Sigmoid colon (tissue), 7 donors: ENCODE results near the gene CYBB. TPM values are rescaled to one million over a fixed set of nuclear protein-coding genes. Genes with fewer than 3 reads are reported as not detected.

Experiments used
- DNase-seq: peaks from one replicate; pipeline ENCODE4 v3.0.0-alpha.2; 2019
- H3K27ac ChIP-seq, 4 donors: fragments of 200-600 bp; sonication (generic); one replicate each; pipeline ENCODE4 v1.5.1; 2016 to 2019; ENCODE audit warnings: mild to moderate bottlenecking in 1 of 4
- H3K27me3 ChIP-seq, 3 donors: fragments of 200-600 bp; sonication (generic); one replicate each; pipeline ENCODE4 v1.5.1; 2019; ENCODE audit warnings: mild to moderate bottlenecking in 1 of 3
- H3K36me3 ChIP-seq, 4 donors: fragments of 200-600 bp; sonication (generic); one replicate each; pipeline ENCODE4 v1.5.1; 2016 to 2019
- H3K4me1 ChIP-seq, 4 donors: fragments of 200-600 bp; sonication (generic); one replicate each; pipeline ENCODE4 v1.5.1; 2017 to 2019
- H3K4me3 ChIP-seq, 4 donors: fragments of 200-600 bp; sonication (generic); one replicate each; pipeline ENCODE4 v1.5.1; 2017 to 2019; ENCODE audit warnings: mild to moderate bottlenecking in 2 of 4, moderate library complexity in 1 of 4
- H3K9me3 ChIP-seq, 4 donors: fragments of 200-600 bp in 3 of 4; sonication (generic) in 3 of 4; one replicate each; pipeline versions ENCODE4 v1.5.1 to v1.6.1; 2013 to 2019
- EP300 ChIP-seq, 4 donors: sonication (generic); formaldehyde crosslinking; IDR thresholded peaks; one replicate each; pipeline ENCODE4 v1.6.1; 2017; ENCODE audit warnings: antibody characterized with exemption in 4 of 4
- POLR2A ChIP-seq, 2 donors: fragments of 450-650 bp; IDR thresholded peaks; one replicate each; pipeline ENCODE4 v1.6.1; 2016; ENCODE audit warnings: antibody characterized with exemption in 2 of 2, mild to moderate bottlenecking in 2 of 2, moderate library complexity in 2 of 2
- POLR2AphosphoS5 ChIP-seq, 4 donors: sonication (generic); formaldehyde crosslinking; IDR thresholded peaks; one replicate each; pipeline ENCODE4 v1.6.1; 2017; ENCODE audit warnings: antibody characterized with exemption in 4 of 4
- WGBS, 2 donors: extraction: QIAGEN DNeasy Blood & Tissue Kit; methylation state at CpG; one replicate each; pipeline ENCODE4 v1.1.7; 2013; 5-methylcytosine and 5-hydroxymethylcytosine counted together
- intact Hi-C: fragments of 100-400 bp; cut with DNase I; formaldehyde crosslinking; loops from one replicate; pipeline ENCODE4 v1.15.1; 2023
- polyA plus RNA-seq, 3 donors: library from polyadenylated mRNA; stranded (reverse); fragments of 200-250 nt; gene quantifications; one replicate each; pipeline ENCODE4 v1.2.3, GENCODE V29; 2013
- total RNA-seq, 4 donors: library from RNA; depleted of rRNA; stranded (reverse); fragments of >200 nt; gene quantifications; one replicate each; pipeline ENCODE4 v1.1.0, GENCODE V29; 2016
- TF ChIP-seq, protein P1 (sequence below), 4 experiments: fragments of 450-650 bp in 3 of 4; fragments of 200-600 bp in 1 of 4; IDR thresholded peaks; one replicate each; pipeline ENCODE4 v1.5.1; 2016 to 2019; ENCODE audit warnings: antibody characterized with exemption in 4 of 4, mild to moderate bottlenecking in 3 of 4, moderate library complexity in 2 of 4
- donor health status: healthy with polysubstance abuse.
- donor health status: Bipolar disorder and iron deficiency.
- donor health status: healthy.

The CYBB gene
- total and polyA plus RNA-seq, 7 donors = 6.0 to 28.5 (median 23.0) TPM

DNA sequence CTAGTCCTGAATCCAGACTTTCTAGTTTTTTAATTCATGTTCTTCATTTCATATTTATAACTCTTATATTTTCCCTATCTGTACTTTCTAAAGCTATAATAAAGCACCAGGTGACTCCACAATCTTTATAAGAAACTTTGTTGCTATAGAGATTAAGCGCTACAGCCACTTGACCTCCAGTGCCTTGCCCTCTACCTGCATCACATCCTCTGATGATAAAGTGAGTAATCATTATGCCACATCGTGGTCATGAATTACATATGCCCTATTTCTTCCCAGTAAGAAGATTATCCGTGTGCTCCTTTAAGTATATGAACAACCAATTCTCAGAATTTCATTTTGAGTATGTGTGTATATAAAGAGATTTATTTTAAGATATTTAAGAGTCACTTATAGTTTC, 74.3 kb downstream of the CYBB start:
- TF ChIP-seq POLR2A (IDR thresholded peaks at IDR 0.05) (no peak), EP300 (IDR thresholded peaks at IDR 0.05) (no peak), POLR2AphosphoS5 (IDR thresholded peaks at IDR 0.05) (no peak)
- TF ChIP-seq, protein P1, sequence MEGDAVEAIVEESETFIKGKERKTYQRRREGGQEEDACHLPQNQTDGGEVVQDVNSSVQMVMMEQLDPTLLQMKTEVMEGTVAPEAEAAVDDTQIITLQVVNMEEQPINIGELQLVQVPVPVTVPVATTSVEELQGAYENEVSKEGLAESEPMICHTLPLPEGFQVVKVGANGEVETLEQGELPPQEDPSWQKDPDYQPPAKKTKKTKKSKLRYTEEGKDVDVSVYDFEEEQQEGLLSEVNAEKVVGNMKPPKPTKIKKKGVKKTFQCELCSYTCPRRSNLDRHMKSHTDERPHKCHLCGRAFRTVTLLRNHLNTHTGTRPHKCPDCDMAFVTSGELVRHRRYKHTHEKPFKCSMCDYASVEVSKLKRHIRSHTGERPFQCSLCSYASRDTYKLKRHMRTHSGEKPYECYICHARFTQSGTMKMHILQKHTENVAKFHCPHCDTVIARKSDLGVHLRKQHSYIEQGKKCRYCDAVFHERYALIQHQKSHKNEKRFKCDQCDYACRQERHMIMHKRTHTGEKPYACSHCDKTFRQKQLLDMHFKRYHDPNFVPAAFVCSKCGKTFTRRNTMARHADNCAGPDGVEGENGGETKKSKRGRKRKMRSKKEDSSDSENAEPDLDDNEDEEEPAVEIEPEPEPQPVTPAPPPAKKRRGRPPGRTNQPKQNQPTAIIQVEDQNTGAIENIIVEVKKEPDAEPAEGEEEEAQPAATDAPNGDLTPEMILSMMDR (IDR thresholded peaks at IDR 0.05) = no peak
- intact Hi-C loops = no loop called here
- no peaks in the 10 kb centered on the region for H3K9me3 ChIP-seq

DNA sequence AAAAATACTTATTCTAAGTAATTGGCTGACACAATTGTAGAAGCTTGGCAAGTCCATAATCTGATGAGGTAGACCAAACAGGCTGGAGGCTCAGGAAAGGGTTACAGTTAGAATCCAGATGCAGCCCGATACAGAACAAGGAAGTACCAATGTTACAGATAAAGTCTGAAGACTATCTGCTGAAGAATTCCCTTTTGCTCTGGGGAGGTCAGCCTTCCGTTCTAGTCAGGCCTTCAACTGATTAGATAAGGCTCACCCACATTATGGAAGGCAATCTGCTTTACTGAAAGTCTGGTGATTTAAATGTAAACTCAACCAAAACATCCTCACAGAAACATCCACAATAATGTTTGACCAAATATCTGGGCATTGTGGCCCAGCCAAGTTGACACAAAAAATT, 74.9 kb downstream of the CYBB start:
- 15 to 41% methylated on average over 2 of the region's 2 CpGs for WGBS, 2 donors
- TF ChIP-seq POLR2A (IDR thresholded peaks at IDR 0.05) (no peak), POLR2AphosphoS5 (IDR thresholded peaks at IDR 0.05) (no peak), EP300 (IDR thresholded peaks at IDR 0.05) (no peak)
- TF ChIP-seq, protein P1 (IDR thresholded peaks at IDR 0.05) = no peak
- Histone ChIP-seq H3K27me3 (no peaks in the 10 kb centered on the region), H3K4me1 (no peaks in the 10 kb centered on the region), H3K36me3 (no peaks in the 10 kb centered on the region), H3K27ac (no peak overlapping the region), H3K4me3 (no peak overlapping the region), H3K9me3 (no peaks in the 10 kb centered on the region)
- intact Hi-C loops = no loop called here
- DNase-seq = no peak

More for the DNA sequence above, 74.3 kb downstream of the CYBB start:
- Histone ChIP-seq H3K27ac (no peak overlapping the region), H3K4me3 (no peak overlapping the region), H3K4me1 (no peaks in the 10 kb centered on the region), H3K27me3 (no peaks in the 10 kb centered on the region), H3K36me3 (no peaks in the 10 kb centered on the region)
- no peak for DNase-seq
- WGBS, 2 donors = 75 to 78% methylated on average over 3 of the region's 3 CpGs

- Histone ChIP-seq H3K4me3 (no peak overlapping the region), H3K36me3 (no peaks in the 10 kb centered on the region), H3K27ac (no peak overlapping the region), H3K27me3 (no peaks in the 10 kb centered on the region), H3K9me3 (no peaks in the 10 kb centered on the region), H3K4me1 (no peaks in the 10 kb centered on the region)
- 68 to 86% methylated on average over 6 of the region's 6 CpGs for WGBS, 2 donors
- intact Hi-C loops = no loop called here
- TF ChIP-seq, protein P1 (IDR thresholded peaks at IDR 0.05) = no peak
- TF ChIP-seq EP300 (IDR thresholded peaks at IDR 0.05) (no peak), POLR2A (IDR thresholded peaks at IDR 0.05) (no peak), POLR2AphosphoS5 (IDR thresholded peaks at IDR 0.05) (no peak)
- DNase-seq = no peak
Measured at GRCh38 chrX:37860721-37861120, 80.9 kb downstream of the CYBB start.

- no peak for DNase-seq
- intact Hi-C loops = no loop called here
- TF ChIP-seq POLR2AphosphoS5 (IDR thresholded peaks at IDR 0.05) (no peak), EP300 (IDR thresholded peaks at IDR 0.05) (no peak), POLR2A (IDR thresholded peaks at IDR 0.05) (no peak)
- TF ChIP-seq, protein P1 (IDR thresholded peaks at IDR 0.05) = no peak
- Histone ChIP-seq H3K27ac (no peak overlapping the region), H3K27me3 (peaks cover 0 to 5% (median 0%) of the 10 kb centered on the region in 3 donors), H3K36me3 (no peaks in the 10 kb centered on the region), H3K4me1 (no peaks in the 10 kb centered on the region), H3K4me3 (no peak overlapping the region), H3K9me3 (no peaks in the 10 kb centered on the region)
Measured at GRCh38 chrX:37862851-37863250, 83.0 kb downstream of the CYBB start.

Other genes with a start within 250 kb of the CYBB start
- 1 to 10 TPM; 1.8 to 7.5 (median 6.3) TPM for gene LANCL3, start 208.4 kb upstream of the CYBB start, total RNA-seq
- 1 to 10 TPM; 1.6 to 3.6 (median 2.8) TPM for gene LANCL3, start 208.4 kb upstream of the CYBB start, polyA plus RNA-seq
- 10 to 100 TPM; 14.1 to 27.0 (median 20.3) TPM for gene XK, start 94.3 kb upstream of the CYBB start, total RNA-seq
- gene XK, start 94.3 kb upstream of the CYBB start, polyA plus RNA-seq = 1 to 10 TPM; 8.1 to 9.3 (median 8.4) TPM
- 10 to 100 TPM; 32.4 to 55.3 (median 45.2) TPM for gene DYNLT3, start 67.5 kb downstream of the CYBB start, total RNA-seq
- gene DYNLT3, start 67.5 kb downstream of the CYBB start, polyA plus RNA-seq = 10 to 100 TPM; 16.5 to 37.2 (median 34.8) TPM
- gene SYTL5, start 226.5 kb downstream of the CYBB start, total RNA-seq = under 1 TPM in 3 of 4 donors, not detected in 1; under 0.01 to 0.36 (median 0.14) TPM
- gene SYTL5, start 226.5 kb downstream of the CYBB start, polyA plus RNA-seq = 10 to 100 TPM in 2 of 3 donors, 1 to 10 TPM in 1; 3.4 to 21.0 (median 15.6) TPM